ENCODE data around the gene NMT1.
"Not testable (repeated sequence)": the region's sequence is repeated elsewhere in the genome, so short reads cannot be mapped to it uniquely, and the experiment has no call there.

The NMT1 gene

GRCh38 chr17:45123930-45124796 lies 63.0 kb downstream of the NMT1 start:
- FAIRE-seq = no peak

DNA sequence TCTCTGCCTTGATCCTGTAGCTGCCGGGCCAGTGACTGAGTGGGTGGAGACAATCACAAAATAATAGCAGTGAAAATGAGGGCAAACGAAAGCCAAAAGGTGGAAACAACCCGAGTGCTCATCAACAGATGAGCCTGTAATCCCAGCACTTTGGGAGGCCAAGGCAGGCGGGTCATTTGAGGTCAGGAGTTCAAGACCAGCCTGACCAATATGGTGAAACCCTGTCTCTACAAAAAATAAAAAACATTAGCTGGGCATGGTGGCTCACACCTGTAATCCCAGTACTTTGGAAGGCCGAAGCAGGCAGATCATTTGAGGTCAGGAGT lies 63.6 kb downstream of the NMT1 start:
- FAIRE-seq = not testable (repeated sequence)

DNA sequence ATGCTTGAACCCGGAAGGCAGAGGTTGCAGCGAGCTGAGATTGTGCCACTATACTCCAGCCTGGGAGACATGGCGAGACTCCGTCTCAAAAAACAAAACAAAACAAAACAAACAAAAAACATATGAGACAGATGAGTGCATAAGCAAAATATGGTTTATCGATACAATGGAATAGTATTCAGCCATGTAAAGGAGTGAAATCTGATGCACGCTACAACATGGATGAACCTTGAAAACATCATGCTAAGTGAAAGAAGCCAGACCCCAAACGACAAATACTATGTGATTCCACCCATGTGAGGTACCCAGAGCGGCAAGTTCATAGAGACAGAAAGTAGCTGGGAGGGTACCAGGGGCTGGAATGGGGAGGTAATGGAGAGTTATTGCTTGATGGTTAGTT lies 64.4 kb downstream of the NMT1 start:
- FAIRE-seq = no peak

DNA sequence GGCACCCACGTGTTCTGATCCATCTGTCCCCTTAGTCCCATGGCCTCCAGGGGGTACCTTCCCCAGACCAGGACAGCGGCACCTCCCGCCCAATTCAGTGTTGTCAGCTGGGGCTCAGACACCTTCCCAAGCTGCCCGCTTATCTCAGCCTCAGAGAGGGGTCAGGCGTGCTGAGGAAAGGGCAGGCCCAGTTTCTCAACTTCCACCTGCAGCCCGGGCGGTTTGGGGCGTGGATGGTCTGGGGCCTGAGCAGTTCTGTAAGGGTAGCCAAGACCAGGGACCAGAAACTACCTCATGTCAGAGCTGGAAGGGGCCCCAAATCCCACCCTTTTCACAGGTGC lies 66.1 kb downstream of the NMT1 start:
- FAIRE-seq = no peak

GRCh38 chr17:45127548-45128300 lies 66.6 kb downstream of the NMT1 start:
- no peak for FAIRE-seq

GRCh38 chr17:45128331-45128730 lies 67.2 kb downstream of the NMT1 start:
- no peak for FAIRE-seq

- FAIRE-seq = no peak
These were observed 67.9 kb downstream of the NMT1 start for GRCh38 chr17:45128989-45129388.

DNA sequence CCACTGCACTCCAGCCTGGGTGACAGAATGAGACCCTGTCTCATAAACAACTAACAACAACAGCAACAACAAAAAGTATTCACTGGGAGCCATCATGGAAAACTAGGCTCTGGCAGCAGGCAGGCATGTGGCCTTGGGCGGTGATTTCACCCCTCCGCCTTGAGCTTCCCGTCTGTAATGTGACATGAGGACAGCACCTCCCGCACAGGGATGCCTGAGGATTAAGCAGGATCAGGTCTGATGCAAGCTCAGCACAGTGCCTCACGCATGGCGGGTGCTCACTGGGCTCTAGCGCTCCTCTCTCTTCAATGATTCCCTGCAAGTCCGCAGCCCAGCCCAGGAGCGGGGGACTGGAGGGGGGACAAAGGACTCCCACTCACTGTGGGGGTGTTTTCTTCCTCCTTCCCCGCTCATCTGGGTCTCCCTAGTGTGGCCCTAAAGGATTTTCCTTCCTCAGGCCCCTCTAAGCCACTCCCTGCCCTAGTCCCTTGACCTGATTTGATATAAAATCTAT lies 68.4 kb downstream of the NMT1 start:
- no peak for FAIRE-seq

DNA sequence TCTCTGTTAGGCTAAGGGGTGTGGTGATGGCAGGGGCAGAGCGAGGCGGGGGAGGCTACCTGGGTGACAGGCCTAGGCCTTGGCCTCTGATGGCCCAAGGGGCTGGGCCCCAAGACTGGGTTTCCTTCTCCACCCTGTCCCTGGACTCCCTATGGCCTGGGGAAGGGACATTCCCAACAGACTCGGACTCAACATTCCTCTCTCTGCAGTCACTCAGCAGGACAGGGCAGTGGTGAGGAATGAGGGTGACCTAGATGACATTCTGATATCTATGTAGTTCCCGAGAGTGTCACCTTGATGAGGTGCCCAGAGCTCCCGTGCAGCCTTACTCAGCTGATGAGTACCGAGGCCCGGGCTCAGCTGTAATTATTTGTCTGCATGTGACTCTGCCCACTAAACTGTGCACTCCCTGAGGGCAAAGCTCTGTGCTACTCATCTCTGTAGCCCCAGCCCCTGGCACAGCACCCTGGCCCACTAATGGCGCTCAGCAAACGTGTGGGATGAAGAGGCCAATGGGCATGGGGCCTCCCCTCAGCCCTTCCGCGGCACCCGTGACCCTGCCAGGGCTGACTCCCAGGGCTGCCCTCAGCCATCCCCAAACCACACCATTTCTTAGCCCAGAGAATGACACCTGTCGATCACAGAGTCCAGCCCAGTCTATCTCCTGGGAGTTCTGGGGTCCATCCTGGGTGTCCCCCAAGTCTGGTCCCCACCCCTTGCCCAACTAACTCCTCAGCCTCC lies 69.0 kb downstream of the NMT1 start:
- no peak for FAIRE-seq

- no peak for FAIRE-seq
These were observed 69.8 kb downstream of the NMT1 start for GRCh38 chr17:45130681-45131615.

GRCh38 chr17:45131616-45132319 lies 70.7 kb downstream of the NMT1 start:
- no peak for FAIRE-seq

DNA sequence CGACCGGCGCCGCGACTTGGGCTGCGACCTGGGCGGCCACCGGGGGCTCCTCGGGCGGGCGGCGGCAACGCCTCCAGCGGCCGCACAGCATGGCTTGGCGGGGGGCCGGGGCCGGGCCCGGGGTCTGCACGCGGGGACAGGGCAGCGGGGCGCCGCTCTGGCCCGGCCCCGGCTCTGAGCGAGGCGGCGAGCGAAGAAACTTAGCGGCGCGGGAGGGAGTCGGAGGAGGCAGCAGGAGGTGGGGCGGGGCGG lies 71.1 kb downstream of the NMT1 start, which contains the start of gene PLCD3:
TSS of gene PLCD3 (minus strand) at position 196 of the 252 bp plus-strand sequence. CDS start at position 91, 105 bp downstream.
- no peak for FAIRE-seq

- FAIRE-seq = no peak
These were observed 71.7 kb downstream of the NMT1 start for GRCh38 chr17:45132572-45133463.

DNA sequence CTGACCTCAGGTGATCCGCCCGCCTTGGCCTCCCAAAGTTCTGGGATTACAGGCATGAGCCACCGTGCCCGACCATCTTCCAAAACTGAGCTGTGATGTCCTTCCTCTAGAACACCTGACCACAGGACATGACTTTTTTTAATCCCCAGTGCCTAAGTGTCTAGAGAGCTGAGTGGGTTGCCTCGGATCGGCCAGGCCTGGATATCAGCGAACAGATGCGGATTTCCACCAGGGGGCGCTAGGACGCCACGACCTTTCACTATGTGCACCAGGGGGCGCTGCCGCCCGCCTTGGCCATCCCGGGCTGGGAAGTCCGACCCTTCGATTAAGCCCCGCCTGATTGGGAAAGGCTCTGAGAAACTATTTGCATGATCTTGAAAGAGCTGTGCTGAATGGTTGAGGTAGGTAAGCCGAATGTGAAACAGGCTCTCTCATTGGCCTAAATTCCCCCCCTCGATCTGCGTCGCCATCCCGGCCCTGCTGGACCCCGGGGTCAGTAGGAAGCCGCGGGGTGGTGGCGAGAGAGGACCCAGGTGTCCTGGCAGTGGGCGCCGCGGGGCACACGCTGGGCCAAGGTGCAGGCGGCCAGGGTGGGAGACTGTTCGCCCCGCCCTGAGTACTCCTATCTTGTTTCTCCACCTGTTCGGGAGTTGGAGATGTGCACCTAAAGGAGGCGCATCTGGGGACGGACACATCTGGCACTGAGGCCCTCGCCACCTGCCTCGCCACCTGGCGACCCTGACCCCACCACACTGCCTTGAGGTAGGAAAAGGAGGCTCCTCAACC lies 74.3 kb downstream of the NMT1 start, which contains the start of gene ACBD4:
TSS of gene ACBD4 (plus strand) at position 496 of the 786 bp plus-strand sequence. CDS start 458 bp downstream, outside the sequence.
- peak; percentile 94 for FAIRE-seq

DNA sequence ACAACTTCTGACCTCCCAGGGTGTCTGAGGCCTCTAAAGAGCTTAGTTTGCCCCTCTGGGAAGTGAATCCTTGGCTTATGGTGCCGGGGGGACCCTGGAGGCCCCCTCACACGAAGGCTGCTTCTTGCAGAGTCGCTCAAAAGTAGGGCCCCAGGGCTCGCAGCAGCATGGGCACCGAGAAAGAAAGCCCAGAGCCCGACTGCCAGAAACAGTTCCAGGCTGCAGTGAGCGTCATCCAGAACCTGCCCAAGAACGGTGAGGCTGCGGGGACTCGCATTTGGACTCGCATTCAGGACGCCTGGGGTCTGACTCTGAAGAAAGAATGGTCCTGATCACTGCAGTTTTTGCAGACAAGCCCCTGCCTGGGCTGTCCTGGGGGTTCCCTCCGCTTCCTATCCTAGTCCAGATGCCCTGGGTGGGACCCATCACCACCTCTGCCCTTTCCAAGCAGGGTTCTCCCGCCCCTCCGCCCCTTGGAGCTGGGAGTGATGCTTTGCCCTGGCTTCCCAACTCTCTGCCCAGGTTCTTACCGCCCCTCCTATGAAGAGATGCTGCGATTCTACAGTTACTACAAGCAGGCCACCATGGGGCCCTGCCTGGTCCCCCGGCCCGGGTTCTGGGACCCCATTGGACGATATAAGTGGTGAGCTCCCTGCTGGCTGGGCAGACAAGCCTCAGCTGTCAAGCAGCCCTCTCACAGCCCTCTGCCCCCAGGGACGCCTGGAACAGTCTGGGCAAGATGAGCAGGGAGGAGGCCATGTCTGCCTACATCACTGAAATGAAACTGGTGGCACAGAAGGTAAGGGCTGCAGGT lies 75.1 kb downstream of the NMT1 start:
- FAIRE-seq = no peak

DNA sequence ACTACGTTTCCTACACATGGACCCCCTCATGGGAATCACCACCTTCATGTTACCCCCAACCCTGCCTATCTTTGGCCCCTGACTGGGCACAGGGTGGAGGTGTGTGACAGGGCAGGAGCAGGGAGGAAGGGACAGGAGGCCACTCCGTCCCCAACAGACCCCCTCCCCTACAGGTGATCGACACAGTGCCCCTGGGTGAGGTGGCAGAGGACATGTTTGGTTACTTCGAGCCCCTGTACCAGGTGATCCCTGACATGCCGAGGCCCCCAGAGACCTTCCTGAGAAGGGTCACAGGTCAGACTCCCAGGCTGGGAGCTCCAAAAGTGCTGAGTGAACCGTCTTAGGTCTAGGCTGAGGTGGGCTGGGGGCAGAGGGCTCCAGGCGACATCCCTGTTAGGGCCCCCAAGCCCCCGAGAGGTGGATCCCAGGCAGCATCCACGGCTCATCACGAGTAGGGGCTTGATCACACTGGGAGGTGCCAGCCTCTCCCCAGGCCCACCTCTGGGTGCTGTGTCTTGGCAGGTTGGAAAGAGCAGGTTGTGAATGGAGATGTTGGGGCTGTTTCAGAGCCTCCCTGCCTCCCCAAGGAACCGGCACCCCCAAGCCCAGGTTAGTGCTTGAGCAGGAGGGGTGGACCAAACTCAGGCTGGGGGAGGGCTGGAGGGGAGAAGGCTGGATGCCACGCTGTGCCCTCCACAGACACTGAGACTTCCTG lies 75.9 kb downstream of the NMT1 start:
- no peak for FAIRE-seq

DNA sequence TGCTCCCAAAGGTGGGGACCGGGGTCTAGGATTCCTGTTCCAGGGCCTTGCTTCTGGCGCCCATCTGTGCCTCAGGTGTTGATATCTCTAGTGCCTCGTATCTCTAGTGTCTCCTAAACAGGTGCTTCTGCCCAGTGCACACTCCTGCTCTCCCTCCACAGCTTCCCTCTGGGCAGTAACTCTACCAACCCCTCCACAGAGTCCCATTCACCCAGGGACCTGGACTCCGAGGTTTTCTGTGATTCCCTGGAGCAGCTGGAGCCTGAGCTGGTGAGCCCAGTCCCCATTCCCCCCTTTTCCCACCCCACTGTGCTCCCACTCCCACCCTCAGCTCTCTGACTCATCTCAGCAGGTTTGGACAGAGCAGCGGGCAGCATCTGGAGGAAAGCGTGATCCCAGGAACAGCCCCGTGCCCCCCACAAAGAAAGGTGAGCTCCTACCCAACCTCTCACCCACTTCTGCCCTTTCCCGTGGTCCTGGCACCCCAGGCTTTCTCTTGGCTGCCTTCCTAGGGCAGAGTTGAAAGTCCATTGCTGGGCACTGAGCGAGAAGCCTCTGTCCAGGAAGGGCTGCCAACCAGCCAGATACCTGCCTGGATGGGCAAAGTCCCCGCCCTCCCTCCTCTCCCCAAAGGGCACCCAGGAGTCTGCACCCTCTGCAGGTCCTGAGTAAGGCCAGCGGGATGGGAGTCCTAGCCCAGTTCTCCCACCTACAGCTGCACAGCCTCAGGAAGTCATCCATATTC lies 76.6 kb downstream of the NMT1 start:
- FAIRE-seq = no peak
